Activated CD8-positive, alpha-beta T cell treated with anti-CD3 and anti-CD28 coated beads, Interleukin-2, amount 10 ng/mL, durations not matched to agents 7 days and 5 days (primary cell): Measurements from ENCODE around the gene PNO1. TPM values are rescaled to one million over a fixed set of nuclear protein-coding genes. Genes with fewer than 3 reads are reported as not detected.

ENCODE experiments used
- ATAC-seq: fragments of 150-1000 bp; cut with Tn5 transposase; one replicate; pipeline ENCODE4 v1.10.0; 2021; ENCODE audit warnings: moderate library complexity
- CTCF ChIA-PET: fragments of 350-600 bp; sonication (Branson Sonifier 250); formaldehyde crosslinking; loops from one replicate; lab custom pipeline; 2021; ENCODE audit warnings: antibody characterized with exemption; lab: Charles Lee
- POLR2A ChIA-PET: fragments of 350-600 bp; sonication (Branson Sonifier 250); formaldehyde crosslinking; loops from one replicate; lab custom pipeline; 2021; ENCODE audit warnings: antibody characterized with exemption; lab: Charles Lee
- DNase-seq: peaks from one replicate; pipeline ENCODE4 v3.0.0-alpha.2; 2020
- H3K27ac Mint-ChIP-seq: one replicate; pipeline ENCODE4 v1.8.0; 2021; ENCODE audit warnings: mild to moderate bottlenecking, mixed read lengths
- H3K27me3 Mint-ChIP-seq: one replicate; pipeline ENCODE4 v1.8.0; 2021; ENCODE audit warnings: low read depth, mixed read lengths
- H3K36me3 Mint-ChIP-seq: one replicate; pipeline ENCODE4 v1.8.0; 2021; ENCODE audit warnings: low read depth, mixed read lengths
- H3K4me1 Mint-ChIP-seq: one replicate; pipeline ENCODE4 v1.8.0; 2021; ENCODE audit warnings: low read depth, mixed read lengths
- H3K4me3 Mint-ChIP-seq: one replicate; pipeline ENCODE4 v1.8.0; 2021; ENCODE audit warnings: mild to moderate bottlenecking, mixed read lengths
- H3K9me3 Mint-ChIP-seq: one replicate; pipeline ENCODE4 v1.8.0; 2022; ENCODE audit warnings: mixed read lengths; ENCODE audit not compliant: insufficient read depth
- total RNA-seq, 2 experiments: library from RNA; stranded (reverse); gene quantifications; one replicate each; pipeline ENCODE4 v1.2.3, GENCODE V29; 2021

The PNO1 gene
- total RNA-seq, 2 experiments from 2014 or later = 12.3 to 13.3 TPM

GRCh38 chr2:68222287-68222686 lies 64.6 kb downstream of the PNO1 start:
- no peaks in the 10 kb centered on the region for H3K9me3 Mint-ChIP-seq
- DNase-seq (no peak), ATAC-seq (no peak)
- H3K4me3 Mint-ChIP-seq = no peak overlapping the region
- POLR2A ChIA-PET = no interaction called here
- no peaks in the 10 kb centered on the region for H3K27me3 Mint-ChIP-seq
- H3K4me1 Mint-ChIP-seq = peaks cover 43% of the 10 kb centered on the region
- H3K36me3 Mint-ChIP-seq = peaks cover 20% of the 10 kb centered on the region
- CTCF ChIA-PET = interaction anchor here (0.6 to 1.2 kb wide), 4 partner anchors 25 to 432 kb away, joined by 3 to 6 read pairs (median 3); no protein-coding TSS in a partner anchor
- no peak overlapping the region for H3K27ac Mint-ChIP-seq

- H3K27me3 Mint-ChIP-seq = no peaks in the 10 kb centered on the region
- no peak for ATAC-seq
- ChIA-PET CTCF (interaction anchor here (1.3 to 2.8 kb wide), 3 partner anchors 16 to 101 kb away, joined by 3 to 14 read pairs (median 4); no protein-coding TSS in a partner anchor), POLR2A (no interaction called here)
- no peak overlapping the region for H3K27ac Mint-ChIP-seq
- H3K4me3 Mint-ChIP-seq = no peak overlapping the region
- peaks cover 20% of the 10 kb centered on the region for H3K36me3 Mint-ChIP-seq
- DNase-seq = no peak
- H3K4me1 Mint-ChIP-seq = peaks cover 41% of the 10 kb centered on the region
- H3K9me3 Mint-ChIP-seq = no peaks in the 10 kb centered on the region
These were observed 65.7 kb downstream of the PNO1 start for GRCh38 chr2:68223419-68223818.

- peak; percentile 28 for DNase-seq
- no peak overlapping the region for H3K27ac Mint-ChIP-seq
- H3K9me3 Mint-ChIP-seq = no peaks in the 10 kb centered on the region
- no peaks in the 10 kb centered on the region for H3K27me3 Mint-ChIP-seq
- no peak for ATAC-seq
- ChIA-PET POLR2A (no interaction called here), CTCF (interaction anchor here (0.6 to 2.8 kb wide), 11 partner anchors 9 to 68 kb away, joined by 3 to 14 read pairs (median 3); a partner anchor contains a TSS)
- no peak overlapping the region for H3K4me3 Mint-ChIP-seq
- H3K36me3 Mint-ChIP-seq = peaks cover 16% of the 10 kb centered on the region
- peaks cover 36% of the 10 kb centered on the region for H3K4me1 Mint-ChIP-seq
These were observed 67.5 kb downstream of the PNO1 start for GRCh38 chr2:68225119-68225632.

Other genes with a start within 250 kb of the PNO1 start
- gene C1D, start 94.9 kb upstream of the PNO1 start, total RNA-seq = 10 to 100 TPM; 18.7 to 23.3 TPM
- gene PPP3R1, start 94.6 kb downstream of the PNO1 start, total RNA-seq = 10 to 100 TPM; 67.6 to 71.8 TPM
- gene CNRIP1, start 162.1 kb downstream of the PNO1 start, total RNA-seq = not detected
- 1 to 10 TPM; 4.5 to 4.7 TPM for gene PLEK, start 207.4 kb downstream of the PNO1 start, total RNA-seq